Hepatocyte (in vitro differentiated cells): ENCODE data around the gene DIP2C. TPM values are rescaled to one million over a fixed set of nuclear protein-coding genes. Genes with fewer than 3 reads are reported as not detected.
"Not testable (repeated sequence)": the region's sequence is repeated elsewhere in the genome, so short reads cannot be mapped to it uniquely, and the experiment has no call there.

ENCODE experiments used
- DNase-seq: peaks from one replicate; pipeline ENCODE4 v3.0.0-alpha.2; 2016; ENCODE audit warnings: low spot score
- H2AFZ ChIP-seq: fragments of 200-600 bp; sonication (generic); 2 replicates; pipeline ENCODE4 v1.6.0; 2016; ENCODE audit warnings: antibody characterized with exemption, mild to moderate bottlenecking
- H3K27ac ChIP-seq: fragments of 200-600 bp; sonication (generic); 2 replicates; pipeline ENCODE4 v1.5.1; 2016; ENCODE audit warnings: mild to moderate bottlenecking
- H3K27me3 ChIP-seq: fragments of 200-600 bp; sonication (generic); 2 replicates; pipeline ENCODE4 v1.6.1; 2016
- H3K36me3 ChIP-seq: fragments of 200-600 bp; sonication (generic); replicated peaks from 2 replicates; pipeline ENCODE4 v1.5.1; 2016; ENCODE audit warnings: low read depth; ENCODE audit not compliant: insufficient read depth
- H3K4me1 ChIP-seq: fragments of 200-600 bp; sonication (generic); 2 replicates; pipeline ENCODE4 v1.5.1; 2016; ENCODE audit warnings: mild to moderate bottlenecking, moderate library complexity; ENCODE audit not compliant: insufficient read depth
- H3K4me2 ChIP-seq: fragments of 200-600 bp; sonication (generic); 2 replicates; pipeline ENCODE4 v1.6.0; 2016
- H3K4me3 ChIP-seq: fragments of 200-600 bp; sonication (generic); 2 replicates; pipeline ENCODE4 v1.5.1; 2016; ENCODE audit warnings: mild to moderate bottlenecking
- H3K79me2 ChIP-seq: fragments of 200-600 bp; sonication (generic); 2 replicates; pipeline ENCODE4 v1.6.0; 2017; ENCODE audit warnings: mild to moderate bottlenecking
- H3K9me2 ChIP-seq: fragments of 200-600 bp; sonication (generic); replicated peaks from 2 replicates; pipeline ENCODE4 v1.6.0; 2017; ENCODE audit warnings: mild to moderate bottlenecking; ENCODE audit not compliant: insufficient read depth
- H3K9me3 ChIP-seq: fragments of 200-600 bp; sonication (generic); 2 replicates; pipeline ENCODE4 v1.5.1; 2016; ENCODE audit warnings: low read depth, mild to moderate bottlenecking
- H4K20me1 ChIP-seq: fragments of 200-600 bp; sonication (generic); 2 replicates; pipeline ENCODE4 v1.6.0; 2016; ENCODE audit warnings: mild to moderate bottlenecking; ENCODE audit not compliant: insufficient read depth, poor library complexity, severe bottlenecking
- EZH2 ChIP-seq: fragments of 200-600 bp; sonication (generic); IDR thresholded peaks from 2 replicates; pipeline ENCODE4 v1.6.1; 2016; ENCODE audit warnings: antibody characterized with exemption, mild to moderate bottlenecking, borderline replicate concordance
- EZH2phosphoT487 ChIP-seq: fragments of 200-600 bp; sonication (generic); IDR thresholded peaks from one replicate; pipeline ENCODE4 v1.6.1; 2018; ENCODE audit warnings: antibody characterized with exemption, mild to moderate bottlenecking, low read depth, moderate library complexity; ENCODE audit not compliant: unreplicated experiment, severe bottlenecking
- WGBS: methylation state at CpG from one replicate; pipeline ENCODE4 v1.1.6; 2016; ENCODE audit warnings: low lambda C conversion rate; ENCODE audit errors: missing lambda C conversion rate; 5-methylcytosine and 5-hydroxymethylcytosine counted together
- polyA plus RNA-seq: library from polyadenylated mRNA; unstranded; fragments of >200 nt; fragmentation: Nextera tagmentation; extraction: Ambion mirVana; gene quantifications from 2 replicates; pipeline ENCODE4 v1.2.1, GENCODE V29; 2016
- total RNA-seq: library from RNA; depleted of rRNA; stranded (reverse); fragments of >200 nt; gene quantifications from 2 replicates; pipeline ENCODE4 v1.2.3, GENCODE V29; 2014
- TF ChIP-seq, protein P1 (sequence below): fragments of 200-600 bp; sonication (generic); IDR thresholded peaks from 2 replicates; pipeline ENCODE4 v1.5.1; 2016; ENCODE audit warnings: antibody characterized with exemption, mild to moderate bottlenecking; ENCODE audit not compliant: poor library complexity

Gene DIP2C
- total and polyA plus RNA-seq, 2 experiments from 2014 or later, result 11.1 to 12.8 TPM

DNA sequence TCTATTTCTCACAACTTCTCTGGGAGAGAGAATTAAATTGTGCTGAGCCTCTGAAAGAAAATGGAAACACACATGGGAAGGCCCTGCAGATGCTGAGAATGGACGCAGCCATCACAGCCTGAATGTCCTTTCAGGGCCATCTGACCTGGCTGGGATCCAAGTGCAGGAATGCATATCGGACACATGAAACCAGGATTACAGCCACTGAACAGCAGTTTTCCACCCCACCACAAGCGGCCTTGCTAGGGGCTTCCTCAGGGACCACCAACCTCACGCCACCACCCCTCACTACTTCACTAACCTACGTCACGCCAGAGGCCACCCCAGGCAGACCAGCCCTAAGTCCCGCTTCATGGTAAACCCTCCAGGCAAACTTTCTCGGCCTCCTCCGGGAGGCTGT, 103.3 kb downstream of the DIP2C start:
- H3K9me3 ChIP-seq, result no peaks in the 10 kb centered on the region
- DNase-seq, result no peak
- no peaks in the 10 kb centered on the region for H3K9me2 ChIP-seq
- H2AFZ ChIP-seq, result no peak overlapping the region
- peaks cover 54% of the 10 kb centered on the region for H4K20me1 ChIP-seq
- H3K4me3 ChIP-seq, result no peak overlapping the region
- H3K27ac ChIP-seq, result no peak overlapping the region
- no peaks in the 10 kb centered on the region for H3K4me1 ChIP-seq
- WGBS, result 97% methylated on average over 9 of the region's 9 CpGs
- H3K4me2 ChIP-seq, result no peak overlapping the region
- no peaks in the 10 kb centered on the region for H3K36me3 ChIP-seq
- H3K79me2 ChIP-seq, result peaks cover 86% of the 10 kb centered on the region
- no peaks in the 10 kb centered on the region for H3K27me3 ChIP-seq
- TF ChIP-seq EZH2phosphoT487, result no peak
- TF ChIP-seq, protein P1, sequence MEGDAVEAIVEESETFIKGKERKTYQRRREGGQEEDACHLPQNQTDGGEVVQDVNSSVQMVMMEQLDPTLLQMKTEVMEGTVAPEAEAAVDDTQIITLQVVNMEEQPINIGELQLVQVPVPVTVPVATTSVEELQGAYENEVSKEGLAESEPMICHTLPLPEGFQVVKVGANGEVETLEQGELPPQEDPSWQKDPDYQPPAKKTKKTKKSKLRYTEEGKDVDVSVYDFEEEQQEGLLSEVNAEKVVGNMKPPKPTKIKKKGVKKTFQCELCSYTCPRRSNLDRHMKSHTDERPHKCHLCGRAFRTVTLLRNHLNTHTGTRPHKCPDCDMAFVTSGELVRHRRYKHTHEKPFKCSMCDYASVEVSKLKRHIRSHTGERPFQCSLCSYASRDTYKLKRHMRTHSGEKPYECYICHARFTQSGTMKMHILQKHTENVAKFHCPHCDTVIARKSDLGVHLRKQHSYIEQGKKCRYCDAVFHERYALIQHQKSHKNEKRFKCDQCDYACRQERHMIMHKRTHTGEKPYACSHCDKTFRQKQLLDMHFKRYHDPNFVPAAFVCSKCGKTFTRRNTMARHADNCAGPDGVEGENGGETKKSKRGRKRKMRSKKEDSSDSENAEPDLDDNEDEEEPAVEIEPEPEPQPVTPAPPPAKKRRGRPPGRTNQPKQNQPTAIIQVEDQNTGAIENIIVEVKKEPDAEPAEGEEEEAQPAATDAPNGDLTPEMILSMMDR, result no peak
- TF ChIP-seq EZH2, result no peak

DNA sequence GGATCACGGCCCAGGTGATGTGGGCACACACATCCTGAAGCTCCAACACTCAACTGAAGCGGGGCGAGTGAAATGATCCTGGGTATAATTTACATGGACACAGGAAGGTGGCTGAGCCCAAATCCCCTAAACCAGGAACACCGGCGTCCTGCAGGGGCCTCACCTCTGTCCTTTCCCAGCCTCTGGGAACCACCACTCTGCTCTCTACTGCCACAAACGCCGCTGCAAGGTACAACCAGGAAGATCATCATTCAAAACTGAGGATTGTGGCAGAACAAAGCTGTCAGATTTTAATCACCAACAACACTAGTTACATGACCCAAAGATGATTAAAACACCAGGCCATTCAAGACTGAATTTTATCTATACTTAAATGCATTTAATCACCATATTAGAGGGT, 104.0 kb downstream of the DIP2C start:
- Histone ChIP-seq H4K20me1 (peaks cover 58% of the 10 kb centered on the region), H3K79me2 (peaks cover 83% of the 10 kb centered on the region), H3K36me3 (no peaks in the 10 kb centered on the region), H3K27me3 (no peaks in the 10 kb centered on the region), H3K9me2 (no peaks in the 10 kb centered on the region), H3K4me2 (no peak overlapping the region), H3K27ac (no peak overlapping the region), H2AFZ (no peak overlapping the region), H3K4me1 (no peaks in the 10 kb centered on the region), H3K4me3 (no peak overlapping the region), H3K9me3 (no peaks in the 10 kb centered on the region)
- DNase-seq, result no peak
- TF ChIP-seq EZH2, result no peak
- TF ChIP-seq, protein P1, result no peak
- no peak for TF ChIP-seq EZH2phosphoT487
- 90% methylated on average over 7 of the region's 7 CpGs for WGBS

DNA sequence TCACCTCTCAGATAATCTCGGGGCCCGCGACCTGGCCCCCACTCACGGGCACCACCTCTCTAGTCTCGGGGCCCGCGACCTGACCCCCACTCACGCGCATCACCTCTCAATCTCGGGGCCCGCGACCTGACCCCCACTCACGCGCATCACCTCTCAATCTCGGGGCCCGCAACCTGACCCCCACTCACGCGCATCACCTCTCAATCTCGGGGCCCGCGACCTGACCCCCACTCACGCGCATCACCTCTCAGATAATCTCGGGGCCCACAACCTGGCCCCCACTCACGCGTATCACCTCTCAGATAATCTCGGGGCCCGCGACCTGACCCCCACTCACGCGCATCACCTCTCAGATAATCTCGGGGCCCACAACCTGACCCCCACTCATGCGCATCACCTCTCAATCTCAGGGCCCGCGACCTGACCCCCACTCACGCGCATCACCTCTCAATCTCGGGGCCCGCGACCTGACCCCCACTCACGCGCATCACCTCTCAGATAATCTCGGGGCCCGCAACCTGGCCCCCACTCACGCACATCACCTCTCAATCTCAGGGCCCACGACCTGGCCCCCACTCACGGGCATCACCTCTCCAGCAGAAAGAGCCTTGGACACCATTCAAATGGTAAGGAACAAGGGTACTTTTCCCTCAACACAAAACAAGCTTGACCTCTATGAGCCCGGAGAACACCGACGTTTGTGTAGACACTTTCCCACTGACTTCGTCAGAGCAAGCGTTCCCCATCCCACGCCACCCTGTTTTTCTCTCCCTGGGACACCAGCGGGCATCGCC, 104.8 kb downstream of the DIP2C start:
- not testable (repeated sequence) for H3K9me3 ChIP-seq, H3K4me3 ChIP-seq, H3K9me2 ChIP-seq, DNase-seq, H3K36me3 ChIP-seq, H3K27me3 ChIP-seq, H3K4me2 ChIP-seq, H3K4me1 ChIP-seq, H3K27ac ChIP-seq, H2AFZ ChIP-seq
- H4K20me1 ChIP-seq, result peaks cover 65% of the 10 kb centered on the region
- peaks cover 82% of the 10 kb centered on the region for H3K79me2 ChIP-seq
- 99% methylated on average over 16 of the region's 55 CpGs for WGBS

DNA sequence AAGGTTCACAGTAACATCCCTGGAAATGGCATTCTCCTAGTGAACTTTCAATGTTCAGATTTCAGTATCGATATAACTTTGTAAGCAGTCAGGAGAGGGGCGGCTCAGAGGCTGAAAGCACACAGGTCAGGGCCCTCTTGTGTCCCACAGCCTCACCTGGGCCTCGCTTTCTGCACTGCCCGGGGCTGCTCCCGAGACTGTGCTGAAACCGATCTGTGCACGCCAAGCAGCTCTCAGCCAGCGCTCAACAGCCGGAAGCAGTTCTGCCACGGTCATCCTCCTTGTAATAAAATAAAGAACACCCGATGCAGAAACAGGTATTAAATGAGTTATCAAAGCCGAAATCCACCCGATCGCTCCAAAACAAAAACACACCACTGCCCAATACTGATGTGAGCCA, 106.0 kb downstream of the DIP2C start:
- Histone ChIP-seq H2AFZ (no peak overlapping the region), H3K36me3 (no peaks in the 10 kb centered on the region), H3K27me3 (no peaks in the 10 kb centered on the region), H3K4me2 (no peak overlapping the region), H3K9me2 (no peaks in the 10 kb centered on the region), H4K20me1 (peaks cover 74% of the 10 kb centered on the region), H3K4me1 (no peaks in the 10 kb centered on the region), H3K9me3 (no peaks in the 10 kb centered on the region), H3K4me3 (no peak overlapping the region), H3K27ac (no peak overlapping the region), H3K79me2 (peaks cover 82% of the 10 kb centered on the region)
- 89% methylated on average over 14 of the region's 14 CpGs for WGBS
- TF ChIP-seq EZH2phosphoT487 (no peak), EZH2 (no peak)
- TF ChIP-seq, protein P1, result no peak
- no peak for DNase-seq
